NCI-H526 treated with DMSO at 0.1 percent for 48 hours (cell line): ENCODE measurements around the gene LTA.
"Not testable (repeated sequence)": the region's sequence is repeated elsewhere in the genome, so short reads cannot be mapped to it uniquely, and the experiment has no call there.

ENCODE experiments used
- DNase-seq: peaks from one replicate; lab custom pipeline; 2025; lab: John Stamatoyannopoulos, UW

Gene LTA

DNA sequence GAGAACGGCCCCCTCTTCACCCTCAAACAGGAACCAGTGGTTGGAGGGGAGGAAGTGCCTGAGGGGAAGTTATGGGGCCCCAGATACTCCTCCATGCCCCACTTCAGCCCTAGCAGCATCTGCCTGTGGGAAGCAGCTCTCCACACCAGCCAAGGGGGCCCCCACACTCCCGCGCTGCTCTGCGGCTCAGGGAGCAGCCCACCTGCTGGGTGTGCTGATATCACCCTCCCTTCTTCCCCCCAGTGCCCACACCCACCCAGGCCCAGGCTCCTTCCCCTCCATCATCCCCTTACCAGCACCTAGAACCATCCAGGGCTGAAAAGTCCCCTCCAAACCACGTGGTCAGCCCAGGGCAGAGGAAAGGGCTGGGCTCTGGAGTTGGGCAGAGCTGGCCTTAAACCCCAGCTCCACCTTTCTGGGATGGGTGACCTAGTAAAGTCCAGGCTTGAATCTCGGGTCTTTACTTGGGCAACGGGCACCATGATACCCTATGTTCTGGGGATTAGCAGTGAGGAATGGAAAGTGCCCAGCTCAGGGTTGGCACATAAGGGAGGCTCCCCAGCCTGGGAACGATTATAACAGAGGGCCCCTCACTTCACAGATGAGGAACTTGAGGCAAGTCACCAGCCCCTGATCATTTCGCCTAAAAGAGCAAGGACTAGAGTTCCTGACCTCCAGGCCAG is 14.7 kb downstream of the LTA start:
- no peak for DNase-seq

DNA sequence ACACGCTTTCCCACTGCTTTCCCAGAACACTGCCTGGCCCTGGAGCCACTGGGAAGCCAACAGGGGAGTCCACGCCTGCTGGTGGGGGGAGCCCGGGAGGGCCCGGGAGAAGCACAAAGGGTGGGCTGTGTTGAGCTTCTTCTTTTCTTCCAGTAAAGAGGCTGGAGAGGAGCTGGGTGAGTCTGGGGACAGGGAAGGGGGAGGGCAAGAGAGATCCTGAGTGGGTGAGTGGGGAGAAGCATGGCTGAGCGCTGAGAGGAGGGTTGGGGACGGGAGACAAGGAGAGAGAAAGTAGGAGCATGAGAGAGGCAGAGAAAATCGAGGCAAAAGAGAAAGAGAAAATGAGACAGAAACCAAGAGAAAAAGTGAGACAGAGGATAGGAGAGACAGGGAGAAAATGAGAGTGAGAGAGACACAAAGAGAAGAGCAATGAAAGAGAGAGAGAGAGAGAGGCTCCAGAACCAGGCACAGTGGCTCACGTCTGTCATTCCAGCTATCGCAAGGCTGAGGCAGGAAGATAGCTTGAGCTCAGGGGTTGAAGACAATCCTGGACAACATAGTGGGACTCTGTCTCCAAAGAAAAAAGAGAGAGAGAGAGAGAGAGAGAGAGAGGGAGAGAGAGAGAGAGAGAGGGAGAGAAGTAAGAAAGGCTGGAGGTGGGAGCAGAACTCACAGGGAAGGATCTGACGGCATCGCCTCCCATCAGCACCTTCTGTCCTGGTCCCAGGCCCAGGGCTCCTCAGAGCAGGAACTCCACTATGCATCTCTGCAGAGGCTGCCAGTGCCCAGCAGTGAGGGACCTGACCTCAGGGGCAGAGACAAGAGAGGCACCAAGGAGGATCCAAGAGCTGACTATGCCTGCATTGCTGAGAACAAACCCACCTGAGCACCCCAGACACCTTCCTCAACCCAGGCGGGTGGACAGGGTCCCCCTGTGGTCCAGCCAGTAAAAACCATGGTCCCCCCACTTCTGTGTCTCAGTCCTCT is 16.0 kb downstream of the LTA start:
- DNase-seq = no peak

DNA sequence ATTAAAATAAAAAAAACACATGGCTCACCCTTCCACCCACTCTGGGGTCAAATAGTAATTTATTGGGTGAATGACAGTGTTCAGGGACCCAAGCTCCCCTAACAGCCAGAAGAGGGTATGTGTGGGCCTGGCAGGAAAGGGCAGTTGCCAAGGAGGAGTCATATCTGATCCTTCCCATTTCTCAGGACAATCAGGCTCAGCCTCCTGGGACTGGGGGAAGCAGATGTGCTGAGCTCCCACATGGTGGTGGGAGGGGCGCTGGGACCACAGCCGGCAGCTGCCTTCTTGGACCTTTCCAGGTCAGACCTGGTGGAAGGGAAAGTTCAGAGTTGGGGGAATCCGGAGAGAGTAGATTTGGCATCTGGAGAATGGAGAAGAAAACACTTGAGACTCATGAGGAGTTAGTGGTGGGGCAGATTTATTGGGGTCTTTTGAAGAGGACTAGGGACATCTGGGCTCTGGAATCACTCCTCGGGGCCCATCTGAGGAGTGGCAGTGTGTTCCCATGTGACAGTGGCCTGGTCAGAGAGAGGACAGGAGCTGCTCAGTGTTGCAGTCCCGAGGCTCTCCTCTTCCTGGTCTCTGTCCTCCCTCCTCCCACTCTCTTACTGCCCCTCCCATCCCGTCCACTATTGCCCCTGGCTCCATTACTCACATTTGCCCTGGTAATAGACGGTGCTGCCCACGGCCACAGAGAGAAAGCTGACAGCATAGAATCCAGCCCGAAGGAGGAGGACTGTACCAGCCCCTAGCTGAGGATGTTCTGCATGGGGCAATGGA is 17.0 kb downstream of the LTA start:
- no peak for DNase-seq

DNA sequence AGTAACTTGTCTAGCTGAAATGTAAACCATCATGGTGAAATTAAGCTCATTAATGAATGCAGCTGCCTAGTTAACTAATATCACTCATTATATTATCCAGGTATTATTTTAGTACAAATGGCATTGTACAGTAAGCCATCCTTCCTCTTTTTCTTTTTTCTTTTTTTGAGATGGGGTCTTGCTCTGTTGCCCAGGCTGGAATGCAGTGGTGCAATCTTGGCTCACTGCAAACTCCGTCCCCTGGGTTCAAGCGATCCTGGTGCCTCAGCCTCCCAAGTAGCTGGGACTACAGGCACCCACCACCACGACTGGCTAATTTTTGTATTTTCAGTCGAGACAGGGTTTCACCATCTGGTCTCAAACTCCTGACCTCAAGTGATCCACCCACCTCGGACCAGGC is 18.6 kb downstream of the LTA start:
- DNase-seq = not testable (repeated sequence)

DNA sequence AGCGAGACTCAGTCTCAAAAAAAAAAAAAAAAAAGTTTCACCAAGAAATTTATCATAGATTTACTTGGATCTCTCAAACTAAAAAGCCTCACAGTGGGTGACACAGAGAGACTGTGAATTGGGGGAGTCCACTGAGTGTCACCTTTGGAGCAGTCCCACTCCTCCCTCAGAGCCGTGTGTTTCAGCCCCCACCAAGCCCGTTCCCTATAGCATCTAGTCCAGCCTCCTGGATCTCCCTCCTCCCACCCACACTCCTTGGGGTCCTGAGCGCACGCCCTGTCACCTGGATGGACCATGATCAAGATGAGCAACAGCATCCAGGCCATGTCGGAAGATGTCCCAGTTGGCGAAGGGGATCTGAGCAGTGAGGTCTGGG is 20.3 kb downstream of the LTA start:
- DNase-seq = no peak

DNA sequence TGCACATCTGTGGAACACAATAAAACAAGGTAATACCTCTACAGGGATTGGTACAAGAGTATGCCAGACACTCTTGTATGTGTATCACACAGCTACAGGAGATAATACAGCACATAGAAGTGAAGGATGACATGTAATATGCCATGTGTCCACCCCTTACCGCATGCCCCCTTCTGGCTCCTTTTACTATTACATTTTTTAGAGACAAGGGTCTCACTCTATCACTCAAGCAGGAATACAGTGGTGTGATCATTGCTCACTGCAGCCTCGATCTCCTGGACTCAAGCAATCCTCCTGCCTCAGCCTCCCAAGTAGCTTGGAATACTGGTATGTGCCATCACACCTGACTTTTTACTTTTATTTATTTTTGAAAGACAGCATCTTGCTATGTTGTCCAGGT is 24.9 kb downstream of the LTA start:
- peak; percentile 21 for DNase-seq

DNA sequence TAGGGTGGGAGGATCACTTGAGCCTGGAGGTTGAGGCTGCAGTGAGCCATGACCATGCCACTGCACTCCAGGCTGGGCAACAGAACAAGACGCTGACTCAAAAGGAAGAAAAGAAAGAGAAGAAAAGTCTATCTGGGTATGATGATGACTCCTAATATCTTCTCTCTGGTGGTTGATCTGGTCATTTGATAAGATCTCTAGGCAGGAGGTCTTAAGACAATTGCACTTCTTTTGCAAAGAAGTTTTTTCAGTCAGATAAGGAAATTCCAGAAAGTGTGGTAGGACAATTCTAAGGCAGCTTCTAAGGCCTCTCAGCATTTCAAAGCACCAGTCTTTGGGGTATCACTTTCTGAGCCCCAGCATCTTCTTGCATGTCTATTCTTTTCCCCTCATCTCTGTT is 35.2 kb downstream of the LTA start:
- no peak for DNase-seq

DNA sequence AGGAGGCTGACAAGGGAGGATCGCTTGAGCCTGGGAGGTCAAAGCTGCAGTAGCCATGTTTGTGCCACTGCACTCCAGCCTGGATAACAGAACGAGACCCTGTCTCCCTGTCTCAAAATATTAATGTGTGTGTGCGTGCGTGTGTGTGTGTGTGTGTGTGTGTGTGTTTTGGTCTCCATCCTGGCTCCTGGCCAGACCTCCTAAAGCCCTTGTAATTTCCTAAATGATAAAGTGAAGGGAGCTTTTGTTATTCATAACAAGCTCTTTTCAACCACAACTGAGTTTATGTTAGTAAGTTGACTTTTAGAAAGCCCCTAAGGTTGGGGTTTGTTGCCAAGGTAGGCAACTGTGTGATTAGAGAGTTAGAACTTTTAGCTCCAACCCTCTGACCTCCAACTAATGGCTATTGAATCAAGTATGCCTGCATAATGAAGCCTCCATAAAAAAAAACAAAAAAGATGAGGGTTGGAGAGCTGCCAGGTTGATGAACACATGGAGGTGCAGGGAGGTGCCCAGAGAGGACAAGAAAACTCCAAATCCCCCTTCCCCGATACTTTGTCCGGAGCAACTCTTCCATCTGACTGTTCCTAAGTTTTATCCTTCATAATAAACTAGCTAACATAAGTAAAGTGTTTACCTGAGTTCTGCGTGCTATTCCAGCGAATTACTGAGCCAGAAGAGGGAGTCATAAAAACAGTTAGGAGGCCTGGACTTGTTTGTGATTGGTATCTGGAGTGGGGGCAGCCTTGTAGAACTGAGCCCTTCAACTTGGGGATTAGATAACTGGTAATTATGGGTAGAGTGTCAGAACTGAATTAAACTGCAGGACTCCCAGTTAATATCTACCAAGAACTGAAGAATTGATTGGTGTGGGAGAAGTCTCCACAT is 37.7 kb downstream of the LTA start:
- no peak for DNase-seq

DNA sequence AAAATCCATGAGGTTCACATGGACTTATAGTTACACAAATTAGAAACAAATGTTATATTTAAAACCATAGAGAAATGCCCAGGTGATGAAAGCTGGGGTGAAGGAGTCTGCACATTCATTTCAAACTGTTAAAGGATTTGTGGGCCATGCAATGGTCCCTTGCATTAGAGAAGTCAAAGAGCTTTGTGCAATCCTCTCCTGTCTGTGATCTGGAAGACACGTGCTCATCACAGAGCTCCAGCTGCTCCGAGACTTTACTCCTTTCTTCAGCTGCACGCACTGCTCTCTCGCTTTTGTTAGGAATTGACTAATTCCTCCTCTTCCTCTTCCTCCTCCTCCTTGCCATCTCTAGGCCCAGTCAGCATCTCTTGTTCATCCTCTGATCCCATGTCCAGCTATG is 38.9 kb downstream of the LTA start:
- no peak for DNase-seq

DNA sequence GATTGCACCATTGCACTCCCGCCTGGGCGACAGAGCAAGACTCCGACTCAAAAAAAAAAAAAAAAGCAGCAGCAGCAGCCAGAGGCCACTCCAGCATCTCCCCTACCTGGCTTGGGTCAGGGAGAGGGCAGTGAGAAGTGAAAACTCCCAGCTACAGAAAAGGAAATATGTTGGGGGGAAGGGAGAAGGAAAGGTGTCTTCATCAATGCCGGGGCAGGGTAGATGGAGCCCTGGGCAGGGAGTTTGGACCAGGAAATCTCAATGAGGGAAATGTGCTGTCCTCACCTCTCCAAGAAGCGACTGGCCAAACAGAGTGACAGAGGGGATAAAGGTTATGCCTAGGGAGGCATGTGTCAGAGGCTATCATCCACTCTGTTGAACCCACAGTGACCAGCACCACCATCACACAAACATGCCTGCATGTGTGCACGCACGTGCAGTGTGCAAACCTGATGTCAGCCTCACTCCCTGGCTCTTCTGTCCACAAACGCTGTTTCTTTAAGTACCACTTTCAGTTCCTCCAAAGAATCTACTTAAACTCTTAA is 42.1 kb downstream of the LTA start:
- no peak for DNase-seq

DNA sequence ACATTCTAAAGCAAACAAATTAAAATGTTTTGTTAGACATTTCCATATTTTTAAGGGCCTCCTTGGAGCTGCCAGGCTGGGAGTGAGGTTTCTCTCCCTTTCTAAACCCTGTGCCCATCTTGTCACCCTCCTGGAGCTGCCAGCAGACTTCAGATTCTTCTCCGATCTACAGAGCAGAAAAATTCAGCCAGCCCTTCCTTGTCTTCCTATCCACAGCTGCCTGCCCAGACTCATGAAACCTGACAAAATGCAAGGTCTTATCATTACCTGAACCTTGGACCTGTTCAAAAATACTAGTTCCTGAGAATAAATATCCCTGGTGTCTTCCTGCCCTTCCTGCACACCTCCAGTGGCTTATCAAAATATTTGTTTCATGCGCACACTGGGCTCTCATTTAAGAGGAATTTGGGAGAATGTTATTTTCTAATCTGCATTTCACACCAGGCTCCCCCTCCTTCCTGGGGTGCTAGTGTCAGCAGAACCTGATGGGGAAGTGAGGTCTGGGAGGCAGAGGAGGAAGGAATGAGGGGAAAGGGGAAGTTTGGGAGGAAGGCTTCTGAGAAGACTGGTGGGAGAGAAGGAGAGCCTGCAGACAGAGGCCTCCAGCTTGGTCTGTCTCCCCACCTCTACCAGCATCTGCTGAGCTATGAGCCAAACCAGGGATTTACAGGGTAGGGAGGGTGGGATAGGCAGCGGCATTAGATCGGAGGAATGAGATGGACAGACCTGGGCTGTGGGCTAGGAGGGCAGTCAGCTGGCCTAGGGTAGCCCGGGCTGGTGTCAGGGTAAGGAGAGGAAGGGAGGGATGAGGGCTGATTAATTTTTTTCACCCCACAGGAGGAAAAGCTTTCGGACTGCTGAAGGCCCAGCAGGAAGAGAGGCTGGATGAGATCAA is 42.8 kb downstream of the LTA start, which contains the start of gene AIF1:
Gene AIF1, plus strand, starts transcription at position 551 of the 895 bp plus-strand sequence. Its CDS starts 96 bp downstream, at position 647.
- DNase-seq = no peak

DNA sequence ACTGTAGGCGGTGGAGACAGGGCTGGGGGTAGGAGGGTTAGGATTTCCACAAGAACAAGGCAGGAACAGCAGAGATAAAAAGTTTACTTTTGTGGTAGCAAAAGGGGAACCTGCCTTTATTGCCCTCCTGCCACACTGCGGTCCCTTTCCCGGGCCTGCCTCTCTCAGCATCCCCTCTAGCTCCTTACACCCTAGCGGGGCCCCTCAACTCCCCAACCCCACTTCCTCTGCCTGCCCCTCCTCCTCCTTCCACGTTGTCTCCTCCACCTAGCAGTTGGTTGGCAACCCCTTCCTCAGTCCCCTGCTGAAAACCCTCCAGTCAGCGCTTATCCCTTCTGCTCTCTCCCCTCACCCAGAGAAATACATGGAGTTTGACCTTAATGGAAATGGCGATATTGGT is 43.7 kb downstream of the LTA start:
- DNase-seq = no peak

DNA sequence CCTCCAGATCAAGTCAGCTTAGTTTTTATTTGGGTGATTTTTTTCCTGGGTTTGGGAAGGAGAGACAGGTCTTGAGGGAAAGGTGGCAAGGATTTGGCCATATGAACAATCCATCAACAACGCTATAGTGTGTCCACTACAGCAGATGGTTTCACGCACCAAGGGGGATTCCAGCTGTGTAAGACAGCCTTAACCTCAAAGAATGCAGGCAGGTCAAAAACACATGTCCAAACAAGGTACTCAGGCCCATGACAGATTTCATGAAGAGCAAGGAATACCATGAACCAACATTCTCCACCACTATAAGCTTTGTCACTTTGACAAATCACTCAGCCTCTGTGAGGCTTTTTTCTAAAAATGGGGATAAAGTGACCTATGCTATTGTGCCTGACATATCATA is 44.9 kb downstream of the LTA start:
- DNase-seq = no peak

DNA sequence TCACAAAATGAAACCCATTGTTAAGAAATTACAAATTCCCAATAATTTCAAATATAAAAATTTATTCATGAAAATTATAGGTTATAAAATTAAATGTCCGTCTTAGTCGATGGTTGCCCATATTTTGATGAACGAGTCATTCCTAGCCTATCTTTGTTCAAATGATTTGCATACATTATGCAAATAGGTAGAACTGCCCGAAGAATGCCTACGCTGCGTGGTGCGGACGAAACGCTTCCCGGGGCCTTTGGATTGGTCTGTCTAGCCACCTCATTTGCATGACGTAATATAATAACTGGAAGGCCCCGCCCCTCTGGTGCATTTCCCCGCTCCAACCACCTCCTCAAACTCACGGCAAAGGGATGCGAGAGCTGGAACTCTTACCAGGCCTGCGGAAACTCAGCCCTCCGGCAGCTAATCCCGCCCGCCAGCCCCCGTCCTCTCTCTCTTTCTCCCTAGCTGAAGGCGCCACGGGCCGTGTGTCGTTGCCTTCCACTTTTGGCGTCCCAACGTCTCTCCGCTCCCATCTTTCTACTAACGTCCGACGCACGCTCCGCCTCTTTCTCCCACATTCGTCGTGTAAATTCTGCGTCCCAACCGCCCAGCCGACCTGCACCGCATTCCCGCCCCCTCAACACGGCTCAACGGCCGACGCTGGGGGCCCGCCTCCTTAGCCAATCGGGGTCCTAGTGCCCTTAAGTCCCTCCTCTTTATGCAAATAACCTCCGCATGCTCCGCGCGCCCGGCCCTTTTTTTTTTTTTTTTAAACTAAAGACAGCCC is 47.9 kb downstream of the LTA start:
- DNase-seq = peak; percentile 98

DNA sequence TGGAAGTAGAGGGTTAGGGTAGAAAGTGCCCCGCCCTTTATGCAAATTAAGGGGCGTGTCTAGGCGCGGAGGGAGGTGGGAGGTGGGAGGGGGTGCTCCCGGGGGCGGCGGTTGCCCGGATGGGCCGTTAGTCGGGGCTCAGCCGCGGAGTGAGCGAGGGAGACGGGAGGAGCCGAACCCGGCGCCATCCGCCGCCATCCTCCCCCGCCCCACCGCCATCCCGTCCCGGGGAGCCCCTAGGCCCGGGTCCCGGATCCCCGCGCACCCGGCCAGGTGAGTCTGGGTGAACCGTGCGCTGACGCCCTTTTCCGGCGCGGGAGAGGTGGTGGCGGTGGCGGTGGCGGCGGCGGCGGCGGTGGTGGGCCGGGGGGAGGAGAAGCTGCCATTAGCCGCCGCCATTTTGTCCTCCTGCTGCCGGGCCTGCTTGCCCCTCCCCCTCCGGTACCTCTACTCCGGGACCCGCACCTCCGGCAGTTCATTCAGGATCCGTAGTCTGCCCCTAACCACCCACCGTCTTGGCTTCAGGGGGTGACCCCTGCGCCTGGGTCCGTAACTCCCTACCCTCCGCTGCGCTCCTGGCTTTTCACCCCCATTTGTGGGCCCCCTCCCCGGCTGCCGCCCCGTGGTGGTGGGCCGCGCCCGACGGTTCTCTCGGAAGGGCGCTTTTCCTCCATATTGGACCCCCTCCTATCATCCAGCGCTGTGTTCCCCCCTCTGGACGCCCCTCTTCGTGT is 48.7 kb downstream of the LTA start, which contains the start of gene PRRC2A:
Gene PRRC2A, plus strand, starts transcription at position 130 of the 734 bp plus-strand sequence. CDS start 2,075 bp downstream, outside the sequence.
- peak; percentile 36 for DNase-seq

DNA sequence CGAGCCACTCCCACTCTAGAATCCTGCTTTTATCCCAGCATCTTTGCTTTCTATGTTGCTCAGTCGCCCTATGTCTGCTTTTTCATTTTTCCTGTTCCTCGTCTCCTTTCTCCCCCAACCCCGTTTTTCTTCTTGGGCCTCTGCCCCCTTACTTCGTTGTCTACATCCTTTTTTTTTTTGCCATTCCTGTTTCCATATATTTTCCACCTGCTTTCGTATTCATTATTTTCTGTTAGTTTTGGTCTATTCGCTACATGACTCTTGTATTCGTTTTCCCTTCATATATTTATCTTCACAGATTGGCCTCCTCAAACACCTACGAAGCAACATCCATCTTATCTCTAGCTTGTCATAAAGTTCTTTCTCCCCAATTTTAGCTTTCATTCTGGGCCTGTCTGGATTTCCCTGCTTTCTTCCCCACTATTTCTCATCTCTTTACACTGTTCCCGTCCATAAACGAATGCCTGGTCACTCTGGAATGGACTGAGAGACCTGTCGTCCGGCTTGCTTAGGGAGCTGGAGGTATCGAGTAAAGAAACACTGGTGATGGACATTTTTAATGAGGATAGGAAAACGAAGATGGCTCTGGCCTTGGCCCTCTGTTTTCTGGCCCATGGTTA is 49.3 kb downstream of the LTA start:
- no peak for DNase-seq

DNA sequence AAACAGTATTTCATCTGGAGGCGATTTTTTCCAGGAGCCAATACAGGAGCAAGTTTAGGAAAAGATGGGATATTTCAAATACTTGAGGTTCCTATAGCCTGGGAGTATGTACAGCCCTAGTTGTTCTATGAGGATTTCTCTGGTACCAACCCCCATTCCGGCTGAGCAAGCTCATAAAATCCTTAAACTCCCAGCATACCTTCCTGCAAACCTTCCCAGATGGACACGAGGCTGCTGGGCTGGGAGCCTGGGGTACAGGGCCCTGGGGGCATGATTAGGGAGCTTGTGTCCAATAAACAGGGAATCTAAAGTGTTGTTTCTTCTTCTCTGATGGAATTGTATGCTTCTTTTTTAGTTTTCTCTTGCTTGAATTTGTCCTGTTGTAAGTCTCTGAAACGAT is 49.9 kb downstream of the LTA start:
- no peak for DNase-seq

DNA sequence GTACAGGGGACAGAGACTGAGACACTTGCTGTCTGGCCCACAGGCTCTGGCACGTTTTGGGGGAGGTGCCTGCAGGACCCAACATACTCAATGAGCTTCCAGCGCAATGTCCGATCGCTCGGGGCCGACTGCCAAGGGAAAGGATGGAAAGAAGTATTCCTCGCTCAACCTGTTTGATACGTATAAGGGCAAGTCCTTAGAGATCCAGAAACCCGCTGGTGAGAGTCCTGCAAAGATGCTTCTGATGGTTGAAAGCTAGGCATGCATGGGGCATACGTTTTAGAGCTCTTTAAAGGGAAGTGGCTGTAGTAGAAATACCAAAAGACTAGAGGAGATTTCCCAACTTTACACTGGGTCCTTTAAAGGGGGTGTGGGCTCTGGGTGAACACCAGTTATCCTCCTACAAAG is 50.6 kb downstream of the LTA start:
- no peak for DNase-seq
